Stimulated activated naive CD4-positive, alpha-beta T cell treated with Interleukin-2 at 50 U/mL for 16 hours (primary cell): ENCODE measurements around the gene FAM229B.
"Not testable (repeated sequence)": the region's sequence is repeated elsewhere in the genome, so short reads cannot be mapped to it uniquely, and the experiment has no call there.

Experiments
- DNase-seq: peaks from one replicate; lab custom pipeline; 2025; lab: John Stamatoyannopoulos, UW

FAM229B gene

GRCh38 chr6:112087136-112087911, at the start of gene FAM229B, which contains the start of gene TUBE1:
Gene FAM229B (plus strand): TSS chr6:112087591. CDS start chr6:112099284, 11,693 bp downstream.
Gene TUBE1 (minus strand): TSS chr6:112087482. CDS start chr6:112087434, 48 bp downstream.
- peak; percentile 89 for DNase-seq

- DNase-seq: no peak
Measured at GRCh38 chr6:112037783-112038216, 49.6 kb upstream of the FAM229B start.

GRCh38 chr6:112038268-112038667, 49.1 kb upstream of the FAM229B start:
- no peak for DNase-seq

DNA sequence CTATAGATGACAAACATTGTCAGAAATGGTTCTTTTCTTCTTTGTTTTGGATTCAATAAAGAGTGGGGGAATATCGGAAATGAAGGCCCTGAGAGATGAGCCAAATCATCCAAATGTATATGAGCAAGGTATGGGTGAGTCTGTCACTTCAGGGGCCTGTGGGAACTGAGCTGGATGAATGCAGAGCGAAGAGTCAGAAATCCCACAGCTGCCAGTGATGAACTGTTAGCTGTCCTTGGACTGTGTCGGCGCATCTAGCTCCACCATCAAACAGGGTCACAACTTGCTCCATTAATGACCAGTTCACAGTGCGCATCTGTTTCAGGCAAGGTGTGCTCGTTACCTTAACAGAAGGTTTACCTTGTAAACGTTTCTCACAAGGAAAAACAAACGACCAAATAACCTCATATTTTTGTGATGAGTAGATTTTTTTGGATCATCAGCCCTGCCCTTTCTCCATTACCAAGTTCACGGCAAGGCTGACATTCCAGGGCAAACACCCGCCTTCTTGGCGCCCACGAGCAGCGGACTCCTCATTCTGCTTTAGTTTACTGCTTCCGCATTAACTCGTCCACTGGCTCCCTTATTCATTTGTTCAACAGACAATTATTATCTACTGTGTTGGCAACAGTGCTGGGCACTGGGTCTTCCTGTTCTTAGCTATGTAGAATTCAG, 48.5 kb upstream of the FAM229B start:
- DNase-seq: no peak

DNA sequence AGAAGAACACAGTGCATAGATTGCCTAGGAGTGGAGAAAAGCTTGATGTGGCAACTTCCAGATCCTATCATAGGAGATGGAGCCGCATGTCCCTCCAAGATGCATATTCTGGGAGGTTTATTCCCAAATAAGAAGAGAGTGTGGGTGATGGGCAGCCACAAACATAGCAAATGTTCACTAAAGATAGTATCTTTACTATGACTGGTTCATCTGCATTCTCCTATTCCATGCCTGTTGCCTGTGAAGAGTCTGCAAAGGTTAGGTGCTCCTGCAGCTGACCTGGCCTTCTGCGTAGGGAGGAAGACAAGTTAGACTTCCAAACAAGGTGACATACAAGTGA, 48.0 kb upstream of the FAM229B start:
- DNase-seq: no peak

DNA sequence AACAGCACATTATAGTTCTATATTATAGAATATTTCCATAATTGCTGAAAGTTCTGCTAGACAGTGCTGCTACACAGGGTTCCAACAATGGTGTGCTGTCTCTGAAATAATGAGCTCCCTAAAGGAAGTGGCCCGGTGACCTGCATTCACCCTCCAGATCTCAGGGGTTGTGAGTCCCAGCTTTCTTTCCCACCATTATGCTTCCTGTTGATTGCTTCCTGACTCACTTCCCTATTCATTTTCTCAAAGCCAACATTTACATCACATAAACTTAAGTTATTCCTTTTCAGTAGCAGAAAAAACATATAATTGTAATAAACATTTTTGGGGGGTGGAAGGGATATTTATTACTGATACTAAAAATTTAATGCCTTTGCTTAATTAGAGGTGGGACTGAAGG, 46.4 kb upstream of the FAM229B start:
- no peak for DNase-seq

DNA sequence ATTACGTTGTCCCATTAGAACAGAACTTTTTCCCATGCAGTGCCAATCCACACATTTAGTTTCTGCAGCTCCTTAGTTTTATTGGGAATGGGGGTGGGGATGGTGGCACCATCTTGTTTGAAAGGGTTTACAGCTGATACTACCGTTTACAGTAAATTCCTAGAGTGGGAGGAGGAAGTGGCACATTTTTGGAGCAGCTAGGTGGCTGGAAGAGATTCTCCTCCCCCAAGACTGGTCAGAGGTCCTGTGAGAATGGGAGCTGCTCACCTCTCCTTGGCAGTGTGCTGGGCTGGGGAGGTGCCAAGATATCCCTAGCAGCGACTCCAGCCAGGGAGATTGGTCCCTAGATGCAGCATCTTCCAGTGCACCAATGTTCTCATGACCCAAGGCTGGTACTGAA, 45.9 kb upstream of the FAM229B start:
- DNase-seq: no peak

DNA sequence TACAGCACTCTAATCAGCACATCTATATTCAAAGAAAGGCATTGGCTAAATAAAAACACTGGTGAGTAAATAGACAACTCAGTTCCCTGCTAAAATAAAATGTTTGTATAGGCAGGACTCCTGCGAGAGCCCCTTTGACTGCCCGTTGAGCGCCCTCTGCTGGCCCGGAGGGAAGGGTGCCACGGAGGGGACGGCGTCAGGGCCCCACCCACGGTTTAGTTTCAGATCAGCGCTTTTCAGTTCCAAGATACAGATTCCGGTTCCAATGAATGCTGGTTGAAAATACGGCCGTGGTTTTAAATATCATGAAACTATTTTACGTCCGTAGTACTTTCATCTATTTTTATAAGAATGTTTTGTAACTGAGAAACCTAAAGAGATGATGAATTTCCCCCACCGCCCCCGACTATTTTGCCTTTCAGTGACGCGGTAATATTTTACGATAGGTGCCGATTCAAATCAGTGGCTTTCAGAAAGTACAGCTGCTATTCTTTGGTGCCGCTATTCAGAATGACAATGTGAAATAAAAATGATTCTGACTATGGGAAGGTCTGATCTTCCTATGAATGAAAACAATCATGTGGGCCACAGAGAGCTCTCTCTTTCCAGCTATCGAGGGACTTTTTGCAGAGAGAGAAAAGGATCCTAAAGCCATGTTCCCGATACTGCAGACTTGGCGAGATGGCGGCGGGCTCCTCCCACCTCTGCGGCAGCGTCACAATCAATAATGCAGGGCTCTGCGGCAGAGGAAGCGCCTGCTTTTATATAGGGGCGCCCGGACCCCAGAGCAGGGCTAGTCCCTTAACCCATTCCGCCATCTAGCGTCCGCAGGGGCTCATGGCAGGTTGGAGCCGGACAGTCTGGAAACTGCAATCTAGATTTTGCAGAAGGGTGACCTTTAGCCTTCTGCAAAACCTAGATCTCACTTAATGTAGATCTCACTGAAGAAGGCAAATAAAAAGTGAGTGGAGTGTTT, 44.1 kb upstream of the FAM229B start:
- peak; percentile 85 for DNase-seq

DNA sequence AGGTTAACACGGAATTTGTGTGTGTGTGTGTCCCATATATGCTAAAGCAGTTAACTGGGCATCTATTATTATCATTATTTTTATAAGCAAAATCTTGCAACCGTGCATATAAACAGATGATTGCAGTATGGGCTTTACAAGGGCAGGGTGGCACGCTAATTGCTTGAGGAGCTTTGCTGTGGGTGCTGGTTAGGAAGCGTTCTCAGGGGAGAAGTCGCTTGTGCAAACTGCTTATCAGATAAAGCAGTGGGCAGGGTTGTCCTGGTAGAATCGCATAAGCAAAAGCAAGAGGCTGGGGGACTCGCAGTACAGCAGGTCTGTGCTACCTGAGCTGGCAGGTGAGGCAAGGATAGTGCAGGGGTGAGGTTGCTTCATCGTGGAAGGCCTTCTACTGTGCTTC, 43.2 kb upstream of the FAM229B start:
- no peak for DNase-seq

DNA sequence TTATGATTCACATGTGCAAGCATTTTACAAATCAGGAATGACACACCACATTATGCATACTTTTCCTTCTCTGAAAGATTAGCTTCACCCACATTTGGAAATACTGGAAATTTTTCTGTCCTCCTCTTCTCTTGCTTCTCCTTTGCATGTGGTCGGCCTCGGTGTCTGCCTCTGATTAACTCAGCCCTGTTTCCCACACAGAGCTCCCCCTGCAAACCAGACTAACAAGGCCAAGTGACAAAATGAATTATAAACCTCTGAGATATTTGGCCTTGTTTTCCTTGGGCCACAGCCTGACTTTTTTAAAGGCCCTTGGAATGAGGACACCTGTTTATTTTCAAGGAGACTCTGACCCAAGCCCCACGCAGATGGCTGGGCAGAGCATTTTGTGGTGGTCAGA, 42.5 kb upstream of the FAM229B start:
- no peak for DNase-seq

DNA sequence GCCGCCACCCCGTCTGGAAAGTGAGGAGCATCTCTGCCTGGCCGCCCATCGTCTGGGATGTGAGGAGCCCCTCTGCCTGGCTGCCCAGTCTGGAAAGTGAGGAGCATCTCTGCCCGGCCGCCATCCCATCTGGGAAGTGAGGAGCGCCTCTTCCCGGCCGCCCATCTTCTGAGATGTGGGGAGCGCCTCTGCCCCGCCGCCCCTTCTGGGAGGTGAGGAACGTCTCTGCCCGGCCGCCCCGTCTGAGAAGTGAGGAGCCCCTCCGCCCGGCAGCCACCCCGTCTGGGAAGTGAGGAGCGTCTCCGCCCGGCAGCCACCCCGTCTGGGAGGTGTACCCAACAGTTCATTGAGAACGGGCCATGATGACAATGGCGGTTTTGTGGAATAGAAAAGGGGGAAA, 39.9 kb upstream of the FAM229B start:
- DNase-seq: not testable (repeated sequence)

DNA sequence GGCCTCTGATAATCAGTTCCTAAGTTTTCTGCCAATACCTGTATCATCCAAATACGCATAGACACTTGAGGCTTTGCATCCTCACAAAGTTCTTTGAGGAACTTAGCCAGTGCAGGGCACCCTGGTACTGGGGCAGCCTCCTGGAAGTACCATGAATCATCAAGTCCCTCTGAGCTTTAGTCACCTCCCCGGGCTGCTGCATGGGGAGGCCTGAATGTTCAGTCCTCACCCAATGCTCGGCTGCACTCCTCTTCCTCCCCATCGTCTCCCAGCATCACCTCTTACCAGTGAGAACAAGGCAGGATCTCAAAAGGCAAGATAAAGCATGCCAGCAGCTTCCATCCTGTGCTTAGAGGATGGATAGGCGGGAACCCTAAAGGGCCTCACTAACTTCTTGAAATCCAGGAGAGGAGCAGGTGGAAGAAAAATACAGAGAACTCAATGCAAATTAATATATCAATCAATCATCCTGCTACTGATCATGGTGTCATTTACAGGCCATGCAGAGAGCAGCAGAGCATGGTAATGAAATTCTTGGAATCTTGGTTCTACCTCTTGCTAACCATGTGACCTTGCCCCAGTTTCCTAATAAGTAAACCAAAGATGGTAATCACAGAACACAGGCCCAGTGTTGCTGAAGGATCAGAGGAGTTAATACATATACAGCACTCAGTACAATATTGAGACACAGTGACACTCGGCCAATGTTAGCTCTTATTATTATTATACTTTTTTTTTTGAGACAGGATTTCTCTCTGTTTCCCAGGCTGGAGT, 38.2 kb upstream of the FAM229B start:
- DNase-seq: no peak

GRCh38 chr6:112049996-112050395, 37.4 kb upstream of the FAM229B start:
- no peak for DNase-seq

DNA sequence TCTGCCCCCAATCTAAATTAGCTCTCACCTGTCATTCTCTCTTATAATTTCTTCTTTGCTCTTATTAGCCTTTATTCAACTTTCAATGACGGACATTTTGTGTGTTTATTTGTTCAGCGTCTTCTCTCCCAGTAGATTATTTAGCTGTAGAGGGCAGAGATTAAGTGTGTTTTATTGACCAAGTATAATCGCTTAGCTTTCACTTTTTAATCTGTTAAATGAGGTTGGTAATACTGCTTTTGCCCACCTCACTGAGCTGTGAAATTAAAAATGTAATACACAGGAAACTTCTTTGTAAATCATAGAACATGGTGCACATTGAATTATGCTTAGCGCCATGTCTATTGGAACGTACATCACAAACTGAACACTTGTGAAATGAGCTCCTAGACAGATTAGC, 37.0 kb upstream of the FAM229B start:
- no peak for DNase-seq

DNA sequence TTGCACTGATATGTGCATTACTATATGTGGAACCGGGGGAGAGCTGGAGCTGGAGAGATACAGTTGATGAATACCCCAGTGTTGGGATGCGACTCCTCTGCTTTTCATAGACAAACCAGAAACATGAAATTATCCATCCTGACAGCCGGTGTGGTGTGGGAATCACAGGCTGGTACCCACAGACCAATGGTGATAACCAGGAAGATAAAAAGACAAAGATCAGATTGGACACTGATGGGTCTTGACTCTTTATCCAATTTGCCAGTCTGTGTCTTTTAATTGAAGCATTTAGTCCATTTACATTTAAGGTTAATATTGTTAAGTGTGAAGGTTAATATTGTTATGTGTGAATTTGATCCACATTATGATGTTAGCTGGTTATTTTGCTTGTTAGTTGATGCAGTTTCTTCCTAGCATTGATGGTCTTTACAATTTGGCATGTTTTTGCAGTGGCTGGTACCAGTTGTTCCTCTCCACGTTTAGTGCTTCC, 36.1 kb upstream of the FAM229B start:
- DNase-seq: not testable (repeated sequence)

DNA sequence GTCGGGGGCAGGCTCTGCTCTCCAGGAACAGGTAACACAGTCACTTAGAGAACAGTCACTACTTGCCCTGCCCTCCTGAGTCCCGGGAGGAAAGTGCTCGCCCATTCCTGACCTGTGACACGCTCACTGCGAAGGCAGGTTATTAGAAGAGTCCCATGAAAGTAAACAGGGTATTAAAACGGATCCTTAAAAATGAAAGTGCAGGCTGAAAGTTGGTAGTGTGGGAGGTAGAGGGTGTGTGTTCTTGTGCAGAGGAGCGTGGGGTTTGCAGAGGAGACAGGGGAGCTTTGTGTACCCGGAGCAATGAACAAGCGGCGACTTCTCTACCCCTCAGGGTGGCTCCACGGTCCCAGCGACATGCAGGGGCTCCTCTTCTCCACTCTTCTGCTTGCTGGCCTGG, 33.4 kb upstream of the FAM229B start, which contains the start of gene CCN6:
Gene CCN6, plus strand, starts transcription at position 104 of the 400 bp plus-strand sequence. Its CDS starts 254 bp downstream, at position 358.
- DNase-seq: no peak

- DNase-seq: no peak
Measured at GRCh38 chr6:112054555-112055190, 32.7 kb upstream of the FAM229B start.

- no peak for DNase-seq
Measured at GRCh38 chr6:112058243-112059032, 29.0 kb upstream of the FAM229B start.

GRCh38 chr6:112061605-112062004, 25.8 kb upstream of the FAM229B start:
- DNase-seq: no peak

DNA sequence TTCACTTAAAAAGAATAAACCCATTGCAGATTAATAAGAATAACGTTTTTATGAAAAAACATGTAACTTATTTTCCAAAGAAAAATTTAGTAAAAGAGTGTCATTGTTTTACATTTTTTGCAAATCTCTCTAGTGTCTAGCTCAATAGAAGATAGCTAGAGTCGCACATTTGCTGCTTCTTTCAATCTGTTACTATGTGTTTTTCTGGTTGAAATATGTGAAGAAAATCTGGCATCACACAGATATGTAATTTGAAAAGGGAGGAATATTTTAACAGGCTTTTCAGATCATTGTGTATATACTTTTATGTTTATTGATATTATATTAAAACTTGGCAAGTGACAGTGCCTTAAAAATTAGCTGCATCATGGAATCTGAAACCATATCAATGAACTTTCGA, 24.4 kb upstream of the FAM229B start:
- DNase-seq: no peak
